Activated T-cell treated with anti-CD3 and anti-CD28 coated beads for 1 hour (primary cell): ENCODE data around the gene LRP1B.

Source experiments
- DNase-seq: peaks from one replicate; pipeline ENCODE4 v3.0.0-alpha.2; 2020; ENCODE audit warnings: low read depth

LRP1B gene

GRCh38 chr2:141438536-141438935 is 692.3 kb downstream of the LRP1B start:
- DNase-seq, result no peak

- no peak for DNase-seq
Observed at GRCh38 chr2:141437521-141437920, 693.3 kb downstream of the LRP1B start.

- no peak for DNase-seq
Observed at GRCh38 chr2:141423124-141423523, 707.7 kb downstream of the LRP1B start.

GRCh38 chr2:141417246-141417797 is 713.5 kb downstream of the LRP1B start:
- no peak for DNase-seq

GRCh38 chr2:141411419-141411818 is 719.4 kb downstream of the LRP1B start:
- no peak for DNase-seq

GRCh38 chr2:141399270-141399669 is 731.5 kb downstream of the LRP1B start:
- DNase-seq, result no peak

GRCh38 chr2:141393214-141393545 is 737.6 kb downstream of the LRP1B start:
- no peak for DNase-seq

- DNase-seq, result no peak
Observed at GRCh38 chr2:141392517-141393213, 738.2 kb downstream of the LRP1B start.

GRCh38 chr2:141386168-141386567 is 744.6 kb downstream of the LRP1B start:
- DNase-seq, result no peak

GRCh38 chr2:141384676-141385075 is 746.1 kb downstream of the LRP1B start:
- no peak for DNase-seq

GRCh38 chr2:141381946-141382345 is 748.9 kb downstream of the LRP1B start:
- no peak for DNase-seq

- no peak for DNase-seq
Observed at GRCh38 chr2:141380008-141380979, 750.5 kb downstream of the LRP1B start.

GRCh38 chr2:141364821-141365220 is 766.0 kb downstream of the LRP1B start:
- DNase-seq, result no peak

- no peak for DNase-seq
Observed at GRCh38 chr2:141362311-141362710, 768.5 kb downstream of the LRP1B start.

- no peak for DNase-seq
Observed at GRCh38 chr2:141348481-141348880, 782.3 kb downstream of the LRP1B start.

- no peak for DNase-seq
Observed at GRCh38 chr2:141341444-141341843, 789.4 kb downstream of the LRP1B start.

GRCh38 chr2:141331127-141331526 is 799.7 kb downstream of the LRP1B start:
- no peak for DNase-seq

GRCh38 chr2:141329964-141330363 is 800.9 kb downstream of the LRP1B start:
- DNase-seq, result no peak

- DNase-seq, result no peak
Observed at GRCh38 chr2:141323571-141323970, 807.2 kb downstream of the LRP1B start.

GRCh38 chr2:141317986-141318385 is 812.8 kb downstream of the LRP1B start:
- DNase-seq, result no peak

GRCh38 chr2:141316606-141317005 is 814.2 kb downstream of the LRP1B start:
- DNase-seq, result no peak

GRCh38 chr2:141316103-141316502 is 814.7 kb downstream of the LRP1B start:
- DNase-seq, result no peak

GRCh38 chr2:141313972-141314371 is 816.8 kb downstream of the LRP1B start:
- DNase-seq, result no peak
